NCI-H2227 treated with DMSO at 0.1 percent for 48 hours (cell line): ENCODE measurements around the gene MYO10.
"Not testable (repeated sequence)": the region's sequence is repeated elsewhere in the genome, so short reads cannot be mapped to it uniquely, and the experiment has no call there.

ENCODE experiments used
- DNase-seq: peaks from one replicate; lab custom pipeline; 2025; lab: John Stamatoyannopoulos, UW

Gene MYO10

DNA sequence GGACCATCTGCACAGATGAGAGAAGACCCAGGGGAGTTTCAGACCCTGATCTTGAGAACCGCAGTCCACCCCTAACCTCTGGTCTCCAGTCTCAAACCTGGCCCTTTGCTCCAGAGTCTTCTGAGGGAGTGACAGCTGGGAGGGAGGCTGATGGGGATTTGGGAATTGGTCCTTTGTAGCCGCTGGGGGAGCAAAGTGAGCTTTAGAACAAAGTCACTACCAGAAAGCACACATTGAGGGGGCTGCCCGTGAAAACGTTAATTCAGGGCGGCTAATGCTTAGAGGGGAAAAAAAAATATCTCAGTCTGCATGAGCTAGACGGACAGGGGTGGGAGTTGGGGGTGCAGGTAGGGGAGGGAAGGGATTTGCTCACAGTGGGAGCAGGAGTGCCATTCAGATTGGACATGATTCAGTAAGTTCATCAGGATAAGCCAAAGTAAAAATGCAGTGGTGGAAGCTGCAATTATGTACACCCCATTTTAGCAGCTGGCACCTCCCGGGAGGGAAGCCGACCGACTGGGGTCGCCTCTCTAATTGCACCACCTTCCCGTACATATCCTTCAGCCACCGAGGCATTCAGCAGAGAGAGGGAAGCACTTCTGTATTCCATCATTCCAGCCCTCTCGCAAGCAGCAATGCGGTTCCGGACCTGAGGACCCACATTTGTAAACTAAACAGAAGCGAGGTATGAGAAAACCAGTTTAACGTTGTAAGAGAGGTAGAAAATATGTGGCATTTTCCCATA is 195.8 kb downstream of the MYO10 start:
- no peak for DNase-seq

DNA sequence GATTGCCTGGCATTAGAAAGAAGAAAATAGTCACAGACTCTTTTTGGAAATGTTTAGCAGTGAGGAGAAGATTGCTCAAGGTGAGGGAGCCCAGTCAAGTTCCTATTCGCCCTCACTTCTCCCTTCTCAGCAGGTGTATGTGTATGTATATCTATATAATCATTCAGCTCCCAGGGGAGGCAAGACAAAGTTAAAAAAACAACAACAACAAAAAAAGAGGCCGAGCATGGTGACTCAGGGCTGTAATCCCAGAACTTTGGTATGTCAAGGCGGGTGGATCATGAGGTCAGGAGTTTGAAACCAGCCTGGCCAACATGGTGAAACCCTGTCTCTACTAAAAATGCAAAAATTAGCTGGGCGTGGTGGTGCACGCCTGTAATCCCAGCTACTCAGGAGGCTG is 197.7 kb downstream of the MYO10 start:
- not testable (repeated sequence) for DNase-seq

DNA sequence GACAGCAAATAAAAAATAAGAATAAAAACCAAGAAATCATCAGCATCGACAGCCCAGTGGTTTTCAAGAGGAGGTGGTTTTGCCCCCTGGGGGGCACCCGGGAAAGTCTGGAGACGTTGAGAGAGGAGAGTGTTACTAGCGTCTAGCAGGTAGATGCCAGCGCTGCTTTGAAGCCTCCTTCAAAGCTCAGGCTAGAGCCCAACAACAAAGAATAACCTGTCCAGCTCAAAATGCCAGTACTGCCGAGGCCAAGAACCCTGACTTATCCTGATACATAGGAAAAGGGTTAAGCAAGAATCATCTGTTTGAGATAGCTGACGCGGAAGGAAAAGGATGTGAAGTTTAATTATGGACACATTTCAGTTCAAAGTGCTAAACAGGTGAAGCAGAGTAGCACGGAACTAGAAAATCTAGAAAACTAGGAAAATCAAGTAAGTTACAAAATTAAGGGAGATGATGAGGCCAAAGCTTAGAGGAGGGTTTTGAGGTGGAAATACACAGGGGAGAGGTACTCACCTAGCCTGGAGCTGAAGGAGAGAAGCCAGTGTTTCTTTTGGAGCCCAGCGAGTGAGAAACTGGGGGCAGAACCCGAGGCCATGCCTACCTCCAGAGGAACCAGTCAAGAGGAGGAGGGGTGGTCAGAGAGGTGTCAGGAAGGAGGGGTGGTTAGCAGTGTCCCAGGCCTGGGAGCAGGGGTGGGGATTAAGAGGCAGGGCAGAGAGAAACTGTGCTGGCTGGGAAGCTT is 198.3 kb downstream of the MYO10 start:
- DNase-seq: no peak

- no peak for DNase-seq
These were observed 198.9 kb downstream of the MYO10 start for GRCh38 chr5:16737209-16737608.

DNA sequence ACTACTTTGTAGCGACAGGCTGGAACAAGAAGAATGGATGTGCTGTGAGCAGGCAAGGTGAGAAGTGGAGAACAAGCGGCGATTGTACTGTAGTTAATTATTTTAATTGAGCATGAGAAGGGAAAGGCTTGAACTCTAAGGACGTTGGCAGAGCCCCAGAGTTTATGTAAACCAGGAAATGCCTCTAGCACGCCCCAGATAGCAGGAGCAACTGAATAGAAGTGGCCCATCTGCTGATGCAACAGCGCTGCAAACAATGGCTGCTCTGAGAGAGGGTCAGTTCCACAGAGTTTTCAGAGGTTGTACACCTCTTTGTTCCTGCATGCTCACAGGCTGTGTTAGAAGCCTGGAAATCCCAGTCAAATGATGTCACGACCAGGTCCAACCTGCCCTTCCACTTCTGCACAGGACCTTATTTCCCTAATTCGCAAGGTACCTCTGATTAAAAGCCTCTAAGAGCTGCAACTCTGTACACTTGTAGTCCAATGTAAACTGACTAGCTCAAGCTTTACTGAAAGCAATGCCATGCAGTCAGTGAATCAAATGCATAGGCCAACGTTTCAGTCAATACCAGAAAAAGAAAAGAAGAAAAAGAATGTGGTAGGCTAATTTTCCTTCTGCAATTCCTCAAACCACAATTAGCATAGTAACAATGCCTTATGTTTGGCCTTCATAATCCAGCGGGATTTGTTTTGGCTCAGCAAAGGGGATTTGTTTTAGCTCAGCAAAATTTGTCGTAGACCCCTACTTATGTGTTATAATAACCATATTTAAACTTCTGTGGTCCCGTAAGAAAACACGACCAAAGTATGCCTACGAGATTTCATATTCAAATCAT is 199.7 kb downstream of the MYO10 start:
- peak; percentile 26 for DNase-seq

DNA sequence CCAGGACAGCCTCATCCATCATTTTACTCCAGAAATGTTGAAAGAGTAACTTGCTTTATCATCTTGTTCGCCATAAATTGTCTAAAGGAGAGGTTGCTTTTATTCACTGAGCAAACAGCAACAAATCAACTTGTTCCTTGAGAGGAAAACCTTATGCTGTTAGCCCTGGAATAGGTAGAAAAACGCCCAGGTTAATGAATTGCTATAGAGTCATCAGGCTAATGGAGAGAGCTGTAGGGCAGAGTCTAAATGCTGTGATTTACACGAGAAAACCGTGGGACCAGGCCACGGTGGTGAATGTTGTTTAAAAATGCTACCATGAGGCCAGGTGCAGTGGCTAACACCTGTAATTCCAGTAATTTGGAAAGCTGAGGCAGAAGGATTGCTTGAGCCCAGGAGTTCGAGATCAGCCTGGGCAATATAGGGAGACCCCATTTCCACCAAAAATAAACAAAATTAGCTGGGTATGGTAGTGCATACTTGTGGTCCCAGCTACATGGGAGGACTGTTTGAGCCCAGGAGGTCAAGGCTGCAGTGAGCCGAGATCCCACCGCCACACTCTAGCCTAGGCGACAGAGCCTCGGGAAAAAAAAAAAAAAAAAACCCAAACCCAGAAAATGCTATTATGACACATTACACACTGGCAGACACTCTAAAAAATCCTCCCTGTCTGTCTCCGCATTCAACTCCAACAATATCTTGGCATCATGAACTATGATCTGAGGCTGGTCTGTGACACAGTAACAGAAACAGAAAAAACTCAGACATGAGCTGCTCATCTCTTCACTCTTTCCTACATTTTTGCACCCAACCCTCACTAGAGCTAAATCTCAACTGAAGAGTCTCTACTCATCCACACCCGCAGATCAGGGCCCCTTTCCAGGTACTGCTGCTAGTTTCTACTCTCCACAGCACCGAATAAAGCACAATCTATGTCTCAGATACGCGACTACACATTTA is 200.7 kb downstream of the MYO10 start:
- DNase-seq: no peak

DNA sequence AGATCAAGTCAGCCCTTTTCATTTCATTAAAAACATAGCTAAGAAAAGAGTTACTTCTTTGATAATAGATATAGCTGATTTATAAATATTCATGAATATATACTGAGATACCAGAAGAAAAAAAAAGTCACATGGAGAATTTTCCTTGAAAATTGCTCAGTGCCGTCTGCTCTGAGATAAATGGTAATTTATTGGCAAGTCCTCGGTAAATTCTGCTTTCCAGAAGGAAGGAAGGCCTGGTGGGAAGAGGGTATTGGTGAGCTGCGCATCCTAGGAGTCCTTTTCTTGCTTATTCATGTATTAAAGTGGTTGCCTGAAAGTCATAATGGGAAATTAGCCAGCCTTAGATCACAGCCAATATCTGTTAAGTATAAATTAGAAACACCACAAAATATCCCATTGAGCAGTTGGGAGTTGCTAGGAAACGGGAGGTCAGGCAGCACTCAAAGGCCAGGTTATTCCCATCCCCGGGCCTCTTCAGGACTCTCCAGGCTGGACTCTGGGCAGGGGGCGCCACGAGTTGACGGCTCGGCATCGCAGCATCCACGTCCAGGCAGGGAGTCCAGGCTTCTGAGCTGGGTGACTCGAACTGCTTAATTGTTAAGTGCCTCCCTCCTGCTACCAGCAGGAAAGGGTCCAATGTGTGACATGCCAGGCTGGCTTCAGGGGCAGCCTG is 202.6 kb downstream of the MYO10 start:
- DNase-seq: no peak

GRCh38 chr5:16732356-16732755 is 203.7 kb downstream of the MYO10 start:
- no peak for DNase-seq

GRCh38 chr5:16727755-16728325 is 208.2 kb downstream of the MYO10 start:
- no peak for DNase-seq

DNA sequence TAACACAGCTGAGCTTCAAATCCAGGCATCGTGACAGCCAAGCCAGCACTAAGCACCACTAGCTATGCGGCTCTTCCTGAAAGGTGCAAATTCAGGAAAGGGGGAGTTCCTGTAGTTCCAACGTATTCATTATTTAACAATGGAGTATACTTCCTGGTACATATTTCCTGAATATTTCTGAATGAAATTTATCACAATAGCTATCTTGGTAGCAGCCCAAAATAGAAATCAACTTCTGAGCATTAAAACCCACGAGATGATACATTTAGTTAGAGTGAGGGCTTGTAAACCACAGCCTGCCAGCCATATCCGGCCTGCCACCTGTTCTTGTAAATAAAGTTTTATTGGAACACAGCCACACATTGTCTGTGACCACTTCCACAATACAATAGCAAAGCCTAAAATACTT is 209.5 kb downstream of the MYO10 start:
- no peak for DNase-seq

DNA sequence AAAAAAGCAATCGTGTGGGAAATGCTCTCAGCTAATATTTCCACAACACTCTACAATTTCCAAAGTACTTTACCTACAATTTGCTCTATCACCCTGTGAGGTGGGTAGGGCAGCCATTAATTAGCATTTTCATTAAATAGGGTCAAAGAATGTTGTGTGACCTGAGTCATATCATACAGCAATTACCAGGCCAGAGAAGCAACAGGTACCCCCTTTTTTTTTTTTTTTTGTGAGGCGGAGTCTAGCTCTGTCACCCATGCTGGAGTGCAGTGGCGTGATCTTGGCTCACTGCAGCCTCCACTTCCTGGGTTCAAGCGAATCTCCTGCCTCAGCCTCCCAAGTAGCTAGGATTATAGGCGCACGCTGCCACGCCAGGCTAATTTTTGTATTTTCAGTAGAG is 210.5 kb downstream of the MYO10 start:
- DNase-seq: no peak

DNA sequence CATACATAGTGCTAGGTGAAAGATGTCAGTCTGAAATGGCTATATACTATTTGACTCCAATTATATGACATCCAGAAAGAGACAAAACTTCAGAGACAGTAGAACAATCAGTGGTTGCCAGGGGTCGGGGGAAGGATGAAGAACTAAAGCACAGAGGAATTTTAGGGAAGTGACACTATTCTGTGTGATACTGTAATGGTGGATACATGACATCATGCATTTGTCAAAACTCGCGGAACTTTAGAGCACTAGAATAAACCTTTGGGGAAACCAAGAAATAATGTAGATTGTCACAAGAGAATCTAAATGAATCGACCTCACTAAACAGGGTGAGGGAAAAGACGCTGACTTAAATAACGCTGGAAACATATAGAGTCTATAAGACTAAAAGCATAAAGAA is 212.3 kb downstream of the MYO10 start:
- DNase-seq: no peak

DNA sequence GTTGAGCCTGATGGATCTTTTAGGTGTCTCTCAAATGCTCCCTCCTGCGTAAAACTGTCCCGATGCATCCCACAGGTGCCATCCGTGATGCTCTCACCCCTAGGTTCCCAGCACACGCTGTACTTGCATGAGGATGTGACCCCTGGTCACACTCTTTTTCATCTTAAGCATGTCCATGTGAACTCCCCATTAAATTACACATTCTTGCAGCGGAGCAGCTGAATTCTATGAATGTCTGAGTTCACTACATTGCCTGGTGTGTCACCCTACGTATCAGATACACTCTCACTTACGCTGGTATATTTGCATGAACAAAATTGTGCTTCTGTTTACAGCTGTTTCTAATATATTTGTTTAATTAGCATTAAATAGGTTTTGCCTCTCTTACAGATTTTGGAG is 214.0 kb downstream of the MYO10 start:
- DNase-seq: no peak

GRCh38 chr5:16721151-16722096 is 214.7 kb downstream of the MYO10 start:
- DNase-seq: no peak

- not testable (repeated sequence) for DNase-seq
These were observed 218.1 kb downstream of the MYO10 start for GRCh38 chr5:16718036-16718435.

DNA sequence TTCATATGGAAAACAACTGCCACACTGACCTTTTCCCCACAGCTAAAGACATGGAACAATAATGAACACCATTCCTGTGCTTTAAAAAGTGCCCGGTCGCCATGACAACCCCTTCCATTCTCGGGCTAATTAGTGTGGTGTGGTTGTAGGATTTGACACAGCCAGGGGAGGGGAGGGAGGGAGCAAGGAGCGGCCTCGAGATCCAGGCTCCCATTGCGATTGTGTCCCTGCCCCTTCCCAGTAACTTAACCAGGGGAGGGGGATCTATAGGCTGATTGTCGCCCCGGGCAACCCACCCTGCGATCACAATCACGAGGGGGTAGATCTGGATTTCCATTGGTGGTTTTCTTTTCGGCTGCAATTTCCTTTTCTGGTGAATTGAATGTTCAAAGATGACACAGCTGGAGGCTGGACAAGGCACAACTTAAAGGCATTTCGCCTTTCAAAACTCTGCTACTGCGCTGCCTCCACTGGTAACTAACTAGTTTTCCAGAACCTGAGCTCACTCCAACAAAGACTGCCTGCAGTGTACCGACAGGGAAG is 222.6 kb downstream of the MYO10 start:
- DNase-seq: peak; percentile 94

- no peak for DNase-seq
These were observed 223.5 kb downstream of the MYO10 start for GRCh38 chr5:16712620-16713019.

- DNase-seq: no peak
These were observed 223.9 kb downstream of the MYO10 start for GRCh38 chr5:16712178-16712577.
